WTC11 (cell line): ENCODE measurements around the gene SLC2A10. TPM values are rescaled to one million over a fixed set of nuclear protein-coding genes. Genes with fewer than 3 reads are reported as not detected.

Source experiments
- ATAC-seq: fragments of 200-7000 bp; cut with Tn5 transposase; 2 replicates; pipeline ENCODE4 v1.10.0; 2021; ENCODE audit warnings: mild to moderate bottlenecking, moderate library complexity
- CTCF ChIA-PET: fragments of 300-600 bp; sonication (Branson Sonifier 250); formaldehyde crosslinking; loops from one replicate; lab custom pipeline; 2021; ENCODE audit warnings: antibody characterized with exemption; lab: Charles Lee
- POLR2A ChIA-PET: fragments of 350-600 bp; sonication (Branson Sonifier 250); formaldehyde crosslinking; loops from one replicate; lab custom pipeline; 2021; ENCODE audit warnings: antibody characterized with exemption; lab: Charles Lee
- DNase-seq: peaks from one replicate; pipeline ENCODE4 v3.0.0; 2021; ENCODE audit warnings: low spot score
- H3K27ac Mint-ChIP-seq: 2 replicates; pipeline ENCODE4 v1.8.0; 2021; ENCODE audit warnings: mixed read lengths
- H3K27me3 Mint-ChIP-seq: 2 replicates; pipeline ENCODE4 v1.8.0; 2021; ENCODE audit warnings: low read depth, mild to moderate bottlenecking, moderate library complexity, mixed read lengths
- H3K36me3 Mint-ChIP-seq: 2 replicates; pipeline ENCODE4 v1.8.0; 2021; ENCODE audit warnings: mixed read lengths
- H3K4me1 Mint-ChIP-seq: 2 replicates; pipeline ENCODE4 v1.8.0; 2022; ENCODE audit warnings: mixed read lengths
- H3K4me3 Mint-ChIP-seq: 2 replicates; pipeline ENCODE4 v1.8.0; 2021; ENCODE audit warnings: mild to moderate bottlenecking, moderate library complexity, mixed read lengths
- H3K9me3 Mint-ChIP-seq: 2 replicates; pipeline ENCODE4 v1.8.0; 2021; ENCODE audit warnings: mixed read lengths
- ELF4 ChIP-seq: sonication (generic); formaldehyde crosslinking; IDR thresholded peaks from 2 replicates; pipeline ENCODE4 v1.8.1; 2022; ENCODE audit warnings: low read depth, mild to moderate bottlenecking, moderate library complexity, missing genetic modification reagents
- GRHL2 ChIP-seq: fragments of 250-450 bp; sonication (Bioruptor Pico); IDR thresholded peaks from 2 replicates; pipeline ENCODE4 v1.8.0; 2022; ENCODE audit warnings: mild to moderate bottlenecking, moderate library complexity; ENCODE audit not compliant: insufficient replicate concordance, severe bottlenecking
- SMAD3 ChIP-seq: sonication (generic); formaldehyde crosslinking; IDR thresholded peaks from 2 replicates; pipeline ENCODE4 v1.8.0; 2022; ENCODE audit warnings: missing genetic modification reagents, mild to moderate bottlenecking, borderline replicate concordance
- SMAD4 ChIP-seq: sonication (generic); formaldehyde crosslinking; IDR thresholded peaks from 2 replicates; pipeline ENCODE4 v1.8.0; 2022; ENCODE audit warnings: mild to moderate bottlenecking, missing genetic modification reagents
- SP1 ChIP-seq: sonication (generic); formaldehyde crosslinking; conservative IDR thresholded peaks from 2 replicates; pipeline ENCODE4 v1.8.1; 2022; ENCODE audit warnings: missing genetic modification reagents
- TP53 ChIP-seq: sonication (generic); formaldehyde crosslinking; IDR thresholded peaks from 2 replicates; pipeline ENCODE4 v1.8.1; 2023; ENCODE audit warnings: mild to moderate bottlenecking, missing genetic modification reagents
- total RNA-seq: library from RNA; stranded (reverse); gene quantifications from 3 replicates; pipeline ENCODE4 v1.2.3, GENCODE V29; 2021
- TF ChIP-seq, protein P1 (sequence below): sonication (generic); formaldehyde crosslinking; IDR thresholded peaks from 2 replicates; pipeline ENCODE4 v1.8.0; 2022; ENCODE audit warnings: mild to moderate bottlenecking, missing genetic modification reagents
- TF ChIP-seq, protein P2 (sequence below): fragments of 200-600 bp; IDR thresholded peaks from 2 replicates; pipeline ENCODE4 v1.8.0; 2022; ENCODE audit warnings: antibody characterized with exemption
- TF ChIP-seq, protein P3 (sequence below): sonication (generic); formaldehyde crosslinking; IDR thresholded peaks from 2 replicates; pipeline ENCODE4 v1.8.1; 2022; ENCODE audit warnings: low read depth, missing genetic modification reagents, borderline replicate concordance
- TF ChIP-seq, protein P4 (sequence below): fragments of 250-450 bp; sonication (Bioruptor Pico); IDR thresholded peaks from 2 replicates; pipeline ENCODE4 v1.9.0; 2021; ENCODE audit warnings: moderate library complexity, mild to moderate bottlenecking, inconsistent platforms, borderline replicate concordance
- TF ChIP-seq, protein P5 (sequence below): sonication (generic); formaldehyde crosslinking; IDR thresholded peaks from 2 replicates; pipeline ENCODE4 v1.8.1; 2023; ENCODE audit warnings: mild to moderate bottlenecking, missing genetic modification reagents
- TF ChIP-seq, protein P6 (sequence below): fragments of 250-450 bp; sonication (Bioruptor Pico); IDR thresholded peaks from 2 replicates; pipeline ENCODE4 v1.9.0; 2021; ENCODE audit warnings: mild to moderate bottlenecking, borderline replicate concordance
- TF ChIP-seq, protein P7 (sequence below): sonication (generic); formaldehyde crosslinking; IDR thresholded peaks from 2 replicates; pipeline ENCODE4 v1.8.1; 2023; ENCODE audit warnings: mild to moderate bottlenecking, moderate library complexity, missing genetic modification reagents

The SLC2A10 gene
- total RNA-seq, 1 experiment from 2014 or later, result 8.0 TPM

DNA sequence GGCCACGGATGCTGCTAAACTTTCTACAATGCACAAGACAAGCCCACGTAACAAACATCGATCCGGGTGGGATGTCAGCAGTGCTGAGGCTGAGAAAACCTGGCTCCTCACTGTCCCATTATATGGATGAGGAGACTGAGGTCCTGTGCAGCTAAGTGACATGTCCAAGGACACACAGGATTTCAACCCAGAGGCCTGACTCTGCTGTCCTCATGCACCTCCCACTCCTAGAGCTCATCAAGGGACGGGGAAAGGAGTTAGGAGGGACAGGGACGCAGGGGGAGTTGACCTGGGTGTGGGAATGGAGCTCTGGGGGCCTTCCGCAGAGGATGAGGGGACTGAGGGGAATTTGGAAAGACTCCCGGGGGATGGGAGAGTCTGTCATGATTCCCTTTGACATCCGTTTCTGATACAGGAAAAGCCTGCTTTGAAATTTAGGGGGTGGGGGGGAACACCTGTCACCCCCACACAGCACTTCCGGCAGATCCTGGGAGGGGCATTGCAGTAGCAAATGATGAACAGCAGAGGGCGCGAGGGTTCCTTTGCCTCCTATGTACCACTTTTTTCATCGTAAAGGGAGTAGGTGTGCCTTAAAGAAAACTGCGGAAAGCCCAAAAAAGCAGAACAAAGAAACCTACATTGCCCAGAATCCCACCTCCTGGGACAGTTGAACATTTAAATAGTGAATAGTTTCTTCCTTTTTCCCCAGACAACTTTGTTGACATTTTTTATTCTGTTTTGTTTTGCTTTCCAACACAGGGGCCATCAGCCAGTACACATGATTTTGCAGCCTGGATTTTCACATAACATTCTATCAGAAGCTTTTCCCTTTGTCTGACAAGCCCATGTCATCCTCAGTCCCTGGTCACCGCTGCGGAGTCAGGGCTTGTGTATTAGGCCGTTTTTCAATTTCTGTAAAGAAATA, 48.6 kb downstream of the SLC2A10 start:
- DNase-seq (peak; percentile 74), ATAC-seq (peak; percentile 64)
- H3K27ac Mint-ChIP-seq, result no peak overlapping the region
- ChIA-PET CTCF (interaction anchor here (0.7 to 1.7 kb wide), 17 partner anchors 9 to 412 kb away, joined by 3 to 9 read pairs (median 4); partner anchors contain the start of gene EYA2), POLR2A (no interaction called here)
- no peaks in the 10 kb centered on the region for H3K27me3 Mint-ChIP-seq
- no peaks in the 10 kb centered on the region for H3K36me3 Mint-ChIP-seq
- peaks cover 4% of the 10 kb centered on the region for H3K4me1 Mint-ChIP-seq
- H3K9me3 Mint-ChIP-seq, result no peaks in the 10 kb centered on the region
- TF ChIP-seq, protein P1, sequence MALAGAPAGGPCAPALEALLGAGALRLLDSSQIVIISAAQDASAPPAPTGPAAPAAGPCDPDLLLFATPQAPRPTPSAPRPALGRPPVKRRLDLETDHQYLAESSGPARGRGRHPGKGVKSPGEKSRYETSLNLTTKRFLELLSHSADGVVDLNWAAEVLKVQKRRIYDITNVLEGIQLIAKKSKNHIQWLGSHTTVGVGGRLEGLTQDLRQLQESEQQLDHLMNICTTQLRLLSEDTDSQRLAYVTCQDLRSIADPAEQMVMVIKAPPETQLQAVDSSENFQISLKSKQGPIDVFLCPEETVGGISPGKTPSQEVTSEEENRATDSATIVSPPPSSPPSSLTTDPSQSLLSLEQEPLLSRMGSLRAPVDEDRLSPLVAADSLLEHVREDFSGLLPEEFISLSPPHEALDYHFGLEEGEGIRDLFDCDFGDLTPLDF, result no peak
- TF ChIP-seq, protein P2, sequence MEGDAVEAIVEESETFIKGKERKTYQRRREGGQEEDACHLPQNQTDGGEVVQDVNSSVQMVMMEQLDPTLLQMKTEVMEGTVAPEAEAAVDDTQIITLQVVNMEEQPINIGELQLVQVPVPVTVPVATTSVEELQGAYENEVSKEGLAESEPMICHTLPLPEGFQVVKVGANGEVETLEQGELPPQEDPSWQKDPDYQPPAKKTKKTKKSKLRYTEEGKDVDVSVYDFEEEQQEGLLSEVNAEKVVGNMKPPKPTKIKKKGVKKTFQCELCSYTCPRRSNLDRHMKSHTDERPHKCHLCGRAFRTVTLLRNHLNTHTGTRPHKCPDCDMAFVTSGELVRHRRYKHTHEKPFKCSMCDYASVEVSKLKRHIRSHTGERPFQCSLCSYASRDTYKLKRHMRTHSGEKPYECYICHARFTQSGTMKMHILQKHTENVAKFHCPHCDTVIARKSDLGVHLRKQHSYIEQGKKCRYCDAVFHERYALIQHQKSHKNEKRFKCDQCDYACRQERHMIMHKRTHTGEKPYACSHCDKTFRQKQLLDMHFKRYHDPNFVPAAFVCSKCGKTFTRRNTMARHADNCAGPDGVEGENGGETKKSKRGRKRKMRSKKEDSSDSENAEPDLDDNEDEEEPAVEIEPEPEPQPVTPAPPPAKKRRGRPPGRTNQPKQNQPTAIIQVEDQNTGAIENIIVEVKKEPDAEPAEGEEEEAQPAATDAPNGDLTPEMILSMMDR, result peak; percentile 97
- TF ChIP-seq, all 79 proteins: peak for 1
- no peak overlapping the region for H3K4me3 Mint-ChIP-seq

DNA sequence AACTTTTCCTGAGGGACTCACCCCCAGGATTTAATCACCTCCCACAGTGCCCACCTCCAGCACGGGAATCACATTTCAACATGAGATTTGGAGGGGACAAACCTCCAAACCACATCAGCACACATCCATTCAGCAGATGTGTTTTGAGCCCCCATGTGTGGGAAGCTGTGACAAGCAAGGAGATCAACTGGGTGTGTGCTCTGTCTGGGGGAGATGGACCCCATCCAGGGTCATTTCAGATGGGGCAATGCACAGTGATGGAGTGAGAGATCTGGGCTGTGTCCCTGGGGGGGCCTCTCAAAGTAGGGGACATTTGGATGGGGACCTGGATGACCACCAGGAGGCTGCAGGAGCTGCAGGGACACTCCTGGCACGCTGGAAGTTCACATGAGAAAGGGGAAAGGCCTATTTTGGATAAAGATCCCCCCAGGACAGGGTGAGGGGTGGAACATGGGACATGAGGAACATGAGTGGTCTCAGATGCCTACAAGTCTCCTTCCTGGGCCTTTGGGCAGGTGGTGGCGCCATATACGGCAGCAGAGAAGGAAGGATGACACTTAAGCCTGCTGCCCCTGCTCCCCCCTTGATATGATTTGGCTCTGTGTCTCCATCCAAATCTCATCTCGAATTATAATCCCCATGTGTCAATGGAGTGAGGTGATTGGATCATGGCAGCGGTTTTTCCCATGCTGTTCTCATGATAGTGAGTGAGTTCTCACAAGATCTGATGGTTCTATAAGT, 49.6 kb downstream of the SLC2A10 start:
- H3K27ac Mint-ChIP-seq, result no peak overlapping the region
- POLR2A ChIA-PET, result no interaction called here

DNA sequence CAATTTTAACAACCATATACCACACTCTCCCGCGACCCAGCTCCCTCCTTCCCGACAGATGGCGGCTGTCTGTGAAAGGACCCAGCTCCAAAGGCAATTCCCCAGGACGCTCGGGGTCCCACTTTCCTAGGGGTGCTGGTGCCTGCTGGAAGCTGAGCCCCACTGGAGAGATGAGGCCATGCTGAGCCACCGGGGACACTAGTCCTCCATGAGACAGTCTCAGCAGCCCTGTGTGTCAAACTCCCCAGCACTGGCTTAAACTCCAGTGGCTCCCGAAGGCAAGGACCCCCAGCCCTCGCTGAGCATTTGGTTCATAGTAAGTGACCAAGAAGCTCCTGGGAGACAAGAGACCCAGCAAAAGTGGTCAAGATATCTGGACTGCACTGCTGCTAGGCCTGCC, 52.1 kb downstream of the SLC2A10 start:
- CTCF ChIA-PET, result no interaction called here
- Mint-ChIP-seq H3K4me3 (no peak overlapping the region), H3K4me1 (peaks cover 7% of the 10 kb centered on the region), H3K27ac (no peak overlapping the region), H3K36me3 (no peaks in the 10 kb centered on the region), H3K27me3 (no peaks in the 10 kb centered on the region), H3K9me3 (no peaks in the 10 kb centered on the region)
- DNase-seq, result no peak
- ATAC-seq, result no peak
- POLR2A ChIA-PET, result no interaction called here
- TF ChIP-seq, protein P3, sequence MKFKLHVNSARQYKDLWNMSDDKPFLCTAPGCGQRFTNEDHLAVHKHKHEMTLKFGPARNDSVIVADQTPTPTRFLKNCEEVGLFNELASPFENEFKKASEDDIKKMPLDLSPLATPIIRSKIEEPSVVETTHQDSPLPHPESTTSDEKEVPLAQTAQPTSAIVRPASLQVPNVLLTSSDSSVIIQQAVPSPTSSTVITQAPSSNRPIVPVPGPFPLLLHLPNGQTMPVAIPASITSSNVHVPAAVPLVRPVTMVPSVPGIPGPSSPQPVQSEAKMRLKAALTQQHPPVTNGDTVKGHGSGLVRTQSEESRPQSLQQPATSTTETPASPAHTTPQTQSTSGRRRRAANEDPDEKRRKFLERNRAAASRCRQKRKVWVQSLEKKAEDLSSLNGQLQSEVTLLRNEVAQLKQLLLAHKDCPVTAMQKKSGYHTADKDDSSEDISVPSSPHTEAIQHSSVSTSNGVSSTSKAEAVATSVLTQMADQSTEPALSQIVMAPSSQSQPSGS (CRISPR knock-in tag), result no peak
- no peak for TF ChIP-seq SMAD3
- TF ChIP-seq ELF4 (CRISPR knock-in tag), result no peak
- TF ChIP-seq SMAD4 (CRISPR knock-in tag), result no peak
- TF ChIP-seq, protein P4, sequence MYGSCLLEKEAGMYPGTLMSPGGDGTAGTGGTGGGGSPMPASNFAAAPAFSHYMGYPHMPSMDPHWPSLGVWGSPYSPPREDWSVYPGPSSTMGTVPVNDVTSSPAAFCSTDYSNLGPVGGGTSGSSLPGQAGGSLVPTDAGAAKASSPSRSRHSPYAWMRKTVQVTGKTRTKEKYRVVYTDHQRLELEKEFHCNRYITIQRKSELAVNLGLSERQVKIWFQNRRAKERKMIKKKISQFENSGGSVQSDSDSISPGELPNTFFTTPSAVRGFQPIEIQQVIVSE (CRISPR knock-in tag), result no peak
- TF ChIP-seq, protein P5, sequence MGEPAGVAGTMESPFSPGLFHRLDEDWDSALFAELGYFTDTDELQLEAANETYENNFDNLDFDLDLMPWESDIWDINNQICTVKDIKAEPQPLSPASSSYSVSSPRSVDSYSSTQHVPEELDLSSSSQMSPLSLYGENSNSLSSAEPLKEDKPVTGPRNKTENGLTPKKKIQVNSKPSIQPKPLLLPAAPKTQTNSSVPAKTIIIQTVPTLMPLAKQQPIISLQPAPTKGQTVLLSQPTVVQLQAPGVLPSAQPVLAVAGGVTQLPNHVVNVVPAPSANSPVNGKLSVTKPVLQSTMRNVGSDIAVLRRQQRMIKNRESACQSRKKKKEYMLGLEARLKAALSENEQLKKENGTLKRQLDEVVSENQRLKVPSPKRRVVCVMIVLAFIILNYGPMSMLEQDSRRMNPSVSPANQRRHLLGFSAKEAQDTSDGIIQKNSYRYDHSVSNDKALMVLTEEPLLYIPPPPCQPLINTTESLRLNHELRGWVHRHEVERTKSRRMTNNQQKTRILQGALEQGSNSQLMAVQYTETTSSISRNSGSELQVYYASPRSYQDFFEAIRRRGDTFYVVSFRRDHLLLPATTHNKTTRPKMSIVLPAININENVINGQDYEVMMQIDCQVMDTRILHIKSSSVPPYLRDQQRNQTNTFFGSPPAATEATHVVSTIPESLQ, result no peak
- TF ChIP-seq TP53 (CRISPR knock-in tag), result no peak
- TF ChIP-seq, protein P6, sequence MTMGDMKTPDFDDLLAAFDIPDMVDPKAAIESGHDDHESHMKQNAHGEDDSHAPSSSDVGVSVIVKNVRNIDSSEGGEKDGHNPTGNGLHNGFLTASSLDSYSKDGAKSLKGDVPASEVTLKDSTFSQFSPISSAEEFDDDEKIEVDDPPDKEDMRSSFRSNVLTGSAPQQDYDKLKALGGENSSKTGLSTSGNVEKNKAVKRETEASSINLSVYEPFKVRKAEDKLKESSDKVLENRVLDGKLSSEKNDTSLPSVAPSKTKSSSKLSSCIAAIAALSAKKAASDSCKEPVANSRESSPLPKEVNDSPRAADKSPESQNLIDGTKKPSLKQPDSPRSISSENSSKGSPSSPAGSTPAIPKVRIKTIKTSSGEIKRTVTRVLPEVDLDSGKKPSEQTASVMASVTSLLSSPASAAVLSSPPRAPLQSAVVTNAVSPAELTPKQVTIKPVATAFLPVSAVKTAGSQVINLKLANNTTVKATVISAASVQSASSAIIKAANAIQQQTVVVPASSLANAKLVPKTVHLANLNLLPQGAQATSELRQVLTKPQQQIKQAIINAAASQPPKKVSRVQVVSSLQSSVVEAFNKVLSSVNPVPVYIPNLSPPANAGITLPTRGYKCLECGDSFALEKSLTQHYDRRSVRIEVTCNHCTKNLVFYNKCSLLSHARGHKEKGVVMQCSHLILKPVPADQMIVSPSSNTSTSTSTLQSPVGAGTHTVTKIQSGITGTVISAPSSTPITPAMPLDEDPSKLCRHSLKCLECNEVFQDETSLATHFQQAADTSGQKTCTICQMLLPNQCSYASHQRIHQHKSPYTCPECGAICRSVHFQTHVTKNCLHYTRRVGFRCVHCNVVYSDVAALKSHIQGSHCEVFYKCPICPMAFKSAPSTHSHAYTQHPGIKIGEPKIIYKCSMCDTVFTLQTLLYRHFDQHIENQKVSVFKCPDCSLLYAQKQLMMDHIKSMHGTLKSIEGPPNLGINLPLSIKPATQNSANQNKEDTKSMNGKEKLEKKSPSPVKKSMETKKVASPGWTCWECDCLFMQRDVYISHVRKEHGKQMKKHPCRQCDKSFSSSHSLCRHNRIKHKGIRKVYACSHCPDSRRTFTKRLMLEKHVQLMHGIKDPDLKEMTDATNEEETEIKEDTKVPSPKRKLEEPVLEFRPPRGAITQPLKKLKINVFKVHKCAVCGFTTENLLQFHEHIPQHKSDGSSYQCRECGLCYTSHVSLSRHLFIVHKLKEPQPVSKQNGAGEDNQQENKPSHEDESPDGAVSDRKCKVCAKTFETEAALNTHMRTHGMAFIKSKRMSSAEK (CRISPR knock-in tag), result no peak
- TF ChIP-seq SP1, result no peak
- no peak for TF ChIP-seq GRHL2 (CRISPR knock-in tag)

More for the DNA sequence above, 49.6 kb downstream of the SLC2A10 start:
- ATAC-seq, result no peak
- TF ChIP-seq, protein P7, sequence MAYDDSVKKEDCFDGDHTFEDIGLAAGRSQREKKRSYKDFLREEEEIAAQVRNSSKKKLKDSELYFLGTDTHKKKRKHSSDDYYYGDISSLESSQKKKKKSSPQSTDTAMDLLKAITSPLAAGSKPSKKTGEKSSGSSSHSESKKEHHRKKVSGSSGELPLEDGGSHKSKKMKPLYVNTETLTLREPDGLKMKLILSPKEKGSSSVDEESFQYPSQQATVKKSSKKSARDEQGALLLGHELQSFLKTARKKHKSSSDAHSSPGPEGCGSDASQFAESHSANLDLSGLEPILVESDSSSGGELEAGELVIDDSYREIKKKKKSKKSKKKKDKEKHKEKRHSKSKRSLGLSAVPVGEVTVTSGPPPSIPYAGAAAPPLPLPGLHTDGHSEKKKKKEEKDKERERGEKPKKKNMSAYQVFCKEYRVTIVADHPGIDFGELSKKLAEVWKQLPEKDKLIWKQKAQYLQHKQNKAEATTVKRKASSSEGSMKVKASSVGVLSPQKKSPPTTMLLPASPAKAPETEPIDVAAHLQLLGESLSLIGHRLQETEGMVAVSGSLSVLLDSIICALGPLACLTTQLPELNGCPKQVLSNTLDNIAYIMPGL, result no peak
- no peak for TF ChIP-seq SMAD4 (CRISPR knock-in tag)
- Mint-ChIP-seq H3K4me3 (no peak overlapping the region), H3K4me1 (peaks cover 4% of the 10 kb centered on the region), H3K36me3 (no peaks in the 10 kb centered on the region), H3K27me3 (no peaks in the 10 kb centered on the region), H3K9me3 (no peaks in the 10 kb centered on the region)
- CTCF ChIA-PET, result interaction anchor here (0.7 to 1.7 kb wide), 6 partner anchors 11 to 422 kb away, joined by 3 to 9 read pairs (median 4); no protein-coding TSS in a partner anchor
- no peak for DNase-seq
